ENCODE data around the gene BBOF1.

- TF ChIP-seq PKNOX1 (IDR thresholded peaks at IDR 0.05) (peak; percentile 51), LEF1 (IDR thresholded peaks at IDR 0.05; ENCODE audit: borderline replicate concordance) (peak; percentile 72; the same call in 1 of the 2 replicates), ZNF384 (IDR thresholded peaks at IDR 0.05) (no peak), ARNT (IDR thresholded peaks at IDR 0.05) (no peak), SUZ12 (IDR thresholded peaks at IDR 0.05) (no peak), TARDBP (IDR thresholded peaks at IDR 0.05) (0 out of 2 replicates have a peak, but pooled peaks have one; percentile 29), BHLHE40 (IDR thresholded peaks at IDR 0.05; ENCODE audit: borderline replicate concordance) (no peak), FOXA1 (IDR thresholded peaks at IDR 0.05) (no peak)
Observed at GRCh38 chr14:74018586-74019407, at the start of gene BBOF1, which contains the start of gene ENTPD5.

Measured in HEK293T (cell line).